Measurements from ENCODE around the gene KDM4C.

DNA sequence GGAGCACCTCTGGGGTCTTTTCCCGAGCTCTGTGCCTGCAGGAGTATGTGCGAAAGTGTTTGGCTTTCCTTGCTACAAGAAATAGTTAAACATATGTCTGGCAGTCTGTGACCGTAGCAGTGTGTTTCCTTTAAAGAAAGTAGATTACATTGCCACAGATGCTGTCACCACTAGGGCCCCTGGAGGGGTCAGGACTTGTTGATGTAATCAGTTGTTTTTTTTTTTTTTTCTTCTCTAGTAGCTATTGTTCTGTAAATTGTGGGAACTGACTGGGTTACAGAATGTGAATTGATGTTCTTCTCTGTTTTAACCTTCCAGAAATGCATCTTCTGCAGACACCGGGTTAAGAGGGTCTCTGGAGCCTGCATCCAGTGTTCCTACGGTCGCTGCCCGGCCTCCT lies 345.6 kb downstream of the KDM4C start:
- TF ChIP-seq EZH2phosphoT487 (IDR thresholded peaks at IDR 0.05; ENCODE audit: insufficient read depth, low read depth) (no peak), EZH2 (IDR thresholded peaks at IDR 0.05; ENCODE audit: insufficient read depth, poor library complexity, severe bottlenecking) (no peak)
